ENCODE data around the gene COP1. TPM values are rescaled to one million over a fixed set of nuclear protein-coding genes. Genes with fewer than 3 reads are reported as not detected.

Gene COP1
- total RNA-seq, 4 donors from 2014 or later, result 81.1 to 82.6 (median 81.5) TPM

DNA sequence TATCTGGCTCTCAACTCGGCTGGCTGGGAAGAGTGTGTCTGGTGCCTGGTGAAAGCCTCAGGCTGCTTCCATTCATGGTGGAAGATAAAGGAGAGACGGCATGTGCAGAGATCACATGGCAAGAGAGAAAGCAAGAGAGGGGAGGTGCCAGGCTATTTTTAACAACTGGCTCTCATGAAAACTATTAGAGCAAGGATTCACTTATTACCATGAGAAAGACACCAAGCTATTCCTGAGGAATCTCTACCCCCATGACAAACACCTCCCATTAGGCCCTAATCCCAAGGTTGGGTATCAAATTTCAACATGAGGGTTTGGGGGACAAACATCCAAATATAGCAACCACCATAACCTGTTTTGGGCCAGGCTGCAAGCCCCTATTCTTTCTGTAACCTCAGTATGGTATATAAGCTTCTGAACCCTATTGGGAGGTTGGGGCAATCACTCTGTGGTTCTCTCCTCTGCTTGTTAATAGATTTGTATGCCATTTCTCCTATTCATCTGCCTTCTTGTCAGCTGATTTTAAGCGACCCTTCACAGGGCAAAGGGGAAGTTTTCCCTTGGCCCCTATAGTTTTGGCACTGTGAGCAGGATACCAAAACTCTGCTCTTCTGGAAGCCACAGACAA is 284.7 kb downstream of the COP1 start:
- TF ChIP-seq, protein P1, sequence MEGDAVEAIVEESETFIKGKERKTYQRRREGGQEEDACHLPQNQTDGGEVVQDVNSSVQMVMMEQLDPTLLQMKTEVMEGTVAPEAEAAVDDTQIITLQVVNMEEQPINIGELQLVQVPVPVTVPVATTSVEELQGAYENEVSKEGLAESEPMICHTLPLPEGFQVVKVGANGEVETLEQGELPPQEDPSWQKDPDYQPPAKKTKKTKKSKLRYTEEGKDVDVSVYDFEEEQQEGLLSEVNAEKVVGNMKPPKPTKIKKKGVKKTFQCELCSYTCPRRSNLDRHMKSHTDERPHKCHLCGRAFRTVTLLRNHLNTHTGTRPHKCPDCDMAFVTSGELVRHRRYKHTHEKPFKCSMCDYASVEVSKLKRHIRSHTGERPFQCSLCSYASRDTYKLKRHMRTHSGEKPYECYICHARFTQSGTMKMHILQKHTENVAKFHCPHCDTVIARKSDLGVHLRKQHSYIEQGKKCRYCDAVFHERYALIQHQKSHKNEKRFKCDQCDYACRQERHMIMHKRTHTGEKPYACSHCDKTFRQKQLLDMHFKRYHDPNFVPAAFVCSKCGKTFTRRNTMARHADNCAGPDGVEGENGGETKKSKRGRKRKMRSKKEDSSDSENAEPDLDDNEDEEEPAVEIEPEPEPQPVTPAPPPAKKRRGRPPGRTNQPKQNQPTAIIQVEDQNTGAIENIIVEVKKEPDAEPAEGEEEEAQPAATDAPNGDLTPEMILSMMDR (IDR thresholded peaks at IDR 0.05; ENCODE audit: low read depth), result no peak

DNA sequence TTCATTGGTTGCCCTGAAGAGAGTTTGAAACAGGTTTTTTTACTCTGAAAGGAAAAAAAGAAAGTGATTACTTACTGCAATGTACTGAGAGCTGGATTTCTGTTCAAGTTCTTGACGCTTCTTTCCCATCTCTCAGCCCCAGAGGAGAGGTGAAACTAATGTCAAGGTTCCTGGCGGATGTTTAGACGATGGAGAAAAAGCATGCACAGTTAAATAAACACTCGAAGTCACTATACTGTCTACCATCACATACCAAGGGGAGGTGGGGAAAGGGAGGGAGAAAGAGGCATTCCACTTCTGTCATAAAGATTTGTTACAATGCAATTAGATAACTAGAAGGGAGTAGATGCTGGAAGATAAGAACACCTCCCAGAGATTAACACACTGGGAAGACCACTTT is 286.7 kb downstream of the COP1 start:
- TF ChIP-seq, protein P1 (IDR thresholded peaks at IDR 0.05; ENCODE audit: low read depth), result no peak

DNA sequence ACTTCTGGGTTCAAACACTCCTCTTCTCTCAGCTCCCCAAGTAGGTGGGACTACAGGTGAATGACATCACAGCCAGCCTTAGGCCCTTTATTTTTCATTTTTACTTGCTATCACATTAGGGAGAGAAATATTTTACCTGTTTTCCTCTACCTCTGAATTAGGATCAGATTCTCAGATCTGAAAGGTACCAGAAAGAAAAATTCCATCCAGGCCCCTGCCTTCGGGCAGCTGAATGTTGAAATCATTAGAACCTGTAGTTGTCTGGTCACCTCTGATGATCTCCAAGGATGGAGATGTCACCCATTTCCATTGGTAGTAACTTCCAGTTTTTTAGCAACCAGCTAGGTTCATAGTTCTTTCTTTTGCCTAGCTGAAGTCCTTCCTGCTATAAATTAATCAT is 288.1 kb downstream of the COP1 start:
- TF ChIP-seq, protein P1 (IDR thresholded peaks at IDR 0.05; ENCODE audit: low read depth), result no peak

DNA sequence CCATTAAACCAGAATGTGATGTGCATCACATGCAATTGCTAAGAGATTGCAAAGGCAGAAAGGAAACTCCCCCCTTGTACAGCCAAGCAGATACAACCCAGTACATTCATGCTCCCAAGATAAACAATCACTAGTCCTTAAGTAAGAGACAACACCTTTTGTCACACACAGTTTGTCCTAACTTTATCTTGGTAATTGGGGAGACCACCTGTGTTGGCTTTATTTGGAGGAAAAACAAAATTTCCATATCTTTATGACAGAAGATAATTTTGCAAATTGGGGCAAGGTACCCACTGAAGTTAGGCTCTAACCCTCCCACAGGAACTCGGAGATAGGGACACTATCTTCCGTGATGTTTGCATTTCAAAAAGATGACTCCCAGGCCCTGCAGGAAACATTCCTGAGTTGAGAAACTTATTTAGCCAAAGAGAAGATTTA is 288.7 kb downstream of the COP1 start:
- TF ChIP-seq, protein P1 (IDR thresholded peaks at IDR 0.05; ENCODE audit: low read depth), result no peak

DNA sequence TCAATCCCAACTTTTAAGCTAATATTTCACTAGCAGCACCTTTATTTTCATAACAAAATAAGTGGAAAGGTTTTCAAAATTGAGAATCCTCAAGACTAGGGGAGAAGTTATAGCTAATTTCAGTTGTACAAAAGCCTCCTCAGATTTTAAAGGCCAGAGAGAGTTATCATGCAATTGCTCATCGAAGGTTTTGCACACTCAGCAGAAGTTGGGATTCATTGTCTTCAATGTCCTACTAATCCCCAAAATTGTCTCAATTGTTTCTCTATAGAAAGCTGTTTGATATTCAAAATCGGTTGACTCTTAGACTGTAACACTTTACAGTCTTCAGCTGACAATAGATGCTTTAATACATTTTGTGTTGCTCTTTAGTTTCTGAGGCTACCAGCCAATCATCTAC is 293.0 kb downstream of the COP1 start:
- TF ChIP-seq, protein P1 (IDR thresholded peaks at IDR 0.05; ENCODE audit: low read depth), result no peak

- TF ChIP-seq, protein P1 (IDR thresholded peaks at IDR 0.05; ENCODE audit: low read depth), result no peak
These were observed 295.9 kb downstream of the COP1 start for GRCh38 chr1:175911138-175911537.

DNA sequence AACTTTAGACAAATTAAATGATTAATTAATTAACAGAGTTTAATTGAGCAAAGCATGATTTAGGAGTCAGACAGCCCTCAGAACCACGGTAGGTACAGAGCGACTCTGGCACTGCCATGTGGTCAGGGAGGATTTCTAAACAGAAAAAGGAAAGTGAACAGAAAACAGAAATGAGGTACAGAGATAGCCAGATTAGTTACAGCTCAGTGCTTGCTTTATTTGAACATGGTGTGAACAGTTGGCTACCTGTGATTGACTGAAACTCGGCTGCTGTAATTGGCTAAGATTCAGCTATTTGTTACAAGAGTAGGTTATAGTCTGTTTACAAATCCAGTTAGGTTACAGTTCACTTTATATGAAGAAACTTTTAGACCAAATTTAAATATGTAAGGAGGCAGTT is 300.7 kb downstream of the COP1 start:
- TF ChIP-seq, protein P1 (IDR thresholded peaks at IDR 0.05; ENCODE audit: low read depth), result no peak

All from subcutaneous adipose tissue (tissue), 4 donors.